ENCODE results near the gene SAP30L.
A peak's percentile ranks its signal among the peaks of the same experiment; 100 is the strongest.

Gene SAP30L

GRCh38 chr5:154480847-154481246, 35.0 kb downstream of the SAP30L start:
- DNase-seq (ENCODE audit: low read depth in 3 of 3): no peak

GRCh38 chr5:154481584-154482381, 36.0 kb downstream of the SAP30L start:
- DNase-seq (ENCODE audit: low read depth in 3 of 3): no peak

DNA sequence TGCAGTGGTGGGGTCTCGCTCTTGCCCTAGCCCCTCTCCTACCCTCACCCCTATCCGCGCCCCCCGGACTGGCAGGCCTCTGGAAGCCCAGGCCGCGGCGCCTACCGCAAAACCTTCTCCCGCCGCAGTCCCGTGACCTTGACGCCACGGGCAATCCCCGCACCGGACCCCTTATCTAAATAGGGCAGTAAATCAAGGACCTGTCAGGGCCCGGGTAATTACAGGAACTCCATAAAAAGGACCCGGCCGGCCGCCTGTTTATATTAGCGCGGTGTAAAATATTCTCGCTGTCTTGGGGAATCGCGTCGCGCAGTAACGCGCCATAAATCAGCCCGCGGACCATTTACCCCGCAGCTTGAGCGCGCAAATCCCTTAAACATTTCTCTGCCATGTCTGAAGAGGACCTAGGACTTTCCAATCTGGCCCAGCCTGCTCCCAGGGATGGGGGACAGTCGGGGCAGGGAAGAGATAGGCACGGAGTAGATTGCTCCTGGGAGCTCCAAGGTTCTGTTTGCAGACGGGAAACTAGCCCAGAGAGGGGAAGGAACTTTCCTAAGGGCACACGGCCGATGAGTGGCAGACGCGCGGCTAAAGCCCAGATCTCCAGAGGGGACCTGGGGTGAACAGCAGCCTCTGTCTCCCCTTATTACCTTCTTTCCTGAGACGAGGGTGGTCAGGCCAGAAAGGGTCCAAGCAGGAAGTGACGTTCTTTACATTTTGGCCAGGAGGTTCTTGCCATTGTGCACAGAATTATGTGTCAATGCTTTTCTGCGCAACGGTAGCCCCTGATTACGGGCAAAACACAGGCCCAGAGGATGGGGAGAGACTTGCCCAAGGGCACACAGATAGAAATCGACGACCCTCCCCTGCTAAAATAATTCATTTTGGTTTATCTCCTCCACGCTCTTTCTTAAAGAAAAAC, 37.0 kb downstream of the SAP30L start:
- DNase-seq (ENCODE audit: low read depth in 3 of 3): no peak

DNA sequence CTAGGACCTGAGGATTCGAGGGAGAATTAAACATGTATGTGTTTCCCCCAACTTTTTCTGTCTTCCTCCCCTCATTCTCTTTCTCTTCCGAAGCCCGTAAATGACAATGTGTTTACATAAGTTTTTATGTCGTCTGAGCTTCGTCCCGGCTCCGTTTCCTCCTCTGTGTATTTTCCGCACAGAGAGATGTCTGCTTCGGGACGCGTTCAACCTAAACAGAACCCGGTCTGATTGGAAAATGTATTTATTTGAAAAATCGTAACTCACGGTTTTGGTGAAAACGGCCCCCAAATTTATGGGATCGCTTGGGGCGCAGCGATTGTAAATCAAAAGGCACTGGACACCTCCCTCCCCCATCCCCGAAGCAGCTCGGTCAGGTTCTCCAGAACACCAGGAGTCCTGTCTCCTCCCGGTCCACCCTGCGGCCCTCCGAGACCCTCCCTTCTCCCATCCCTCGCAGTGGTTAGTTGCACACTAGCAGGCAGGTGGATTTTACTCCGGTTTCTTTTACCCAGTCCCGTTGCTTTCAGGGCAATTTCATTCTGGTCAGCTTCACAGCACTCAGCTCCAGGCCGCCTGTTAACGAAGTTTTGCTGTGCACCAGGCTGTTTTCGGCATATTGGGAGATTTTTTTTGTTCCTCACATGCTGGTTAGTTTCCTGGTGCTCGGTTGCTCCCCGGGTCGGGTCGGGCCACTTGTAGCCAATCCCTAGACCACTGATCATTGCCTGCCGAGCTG, 38.0 kb downstream of the SAP30L start:
- DNase-seq (ENCODE audit: low read depth in 3 of 3): no peak

GRCh38 chr5:154484393-154485095, 38.7 kb downstream of the SAP30L start:
- DNase-seq (ENCODE audit: low read depth in 3 of 3): no peak

- DNase-seq (ENCODE audit: low read depth in 3 of 3): no peak
Observed at GRCh38 chr5:154485096-154485491, 39.3 kb downstream of the SAP30L start.

DNA sequence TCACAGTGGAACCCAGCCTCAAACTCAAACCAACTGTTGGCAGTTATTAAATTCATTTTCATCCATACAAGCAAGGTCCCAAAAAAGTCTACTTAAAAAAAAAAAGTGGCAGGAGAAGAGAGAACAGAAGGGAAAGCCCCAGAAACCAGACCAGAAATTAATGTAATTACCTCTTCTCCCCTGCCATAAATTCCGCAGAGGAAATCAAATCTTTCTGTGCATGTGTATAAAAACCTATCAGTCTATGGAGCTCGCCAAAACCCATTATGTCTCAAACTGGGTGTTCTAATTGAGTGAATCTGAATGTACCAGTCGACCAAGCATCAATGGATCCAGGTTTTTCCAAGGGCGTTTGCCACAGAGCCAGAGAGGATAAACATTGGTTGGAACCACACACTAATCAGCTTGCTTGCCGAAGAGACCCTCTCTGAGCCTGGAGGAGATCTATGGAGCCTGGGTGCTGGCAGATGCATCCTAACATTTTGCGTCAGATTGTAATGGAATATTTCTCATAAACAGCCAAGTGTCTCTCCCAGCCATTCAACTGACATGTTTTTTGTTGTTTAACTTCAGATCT, 40.1 kb downstream of the SAP30L start:
- DNase-seq (ENCODE audit: low read depth in 3 of 3): no peak

- no peak for DNase-seq (ENCODE audit: low read depth in 3 of 3)
Observed at GRCh38 chr5:154486427-154486866, 40.6 kb downstream of the SAP30L start.

DNA sequence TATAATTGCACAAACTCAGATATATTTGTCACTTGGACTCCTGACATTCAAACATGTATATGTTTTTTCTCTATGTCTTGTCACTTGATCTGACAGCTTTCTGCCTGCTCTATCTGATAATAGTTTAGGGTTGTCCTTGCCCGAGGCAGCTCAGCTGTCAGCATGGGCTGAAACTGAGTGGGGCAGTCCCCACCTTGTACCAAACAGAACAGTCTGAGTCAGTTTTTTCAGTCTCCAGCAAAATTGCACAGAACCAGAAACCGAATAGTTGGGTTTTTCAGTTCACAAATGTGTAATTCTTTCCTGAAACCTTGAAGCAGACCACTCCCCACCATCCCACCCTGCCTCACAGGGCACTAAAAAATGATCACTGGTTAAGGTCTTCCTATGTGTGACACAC, 41.7 kb downstream of the SAP30L start:
- peak; percentile 36 to 62 (median 37) for DNase-seq (ENCODE audit: low read depth in 3 of 3)

DNA sequence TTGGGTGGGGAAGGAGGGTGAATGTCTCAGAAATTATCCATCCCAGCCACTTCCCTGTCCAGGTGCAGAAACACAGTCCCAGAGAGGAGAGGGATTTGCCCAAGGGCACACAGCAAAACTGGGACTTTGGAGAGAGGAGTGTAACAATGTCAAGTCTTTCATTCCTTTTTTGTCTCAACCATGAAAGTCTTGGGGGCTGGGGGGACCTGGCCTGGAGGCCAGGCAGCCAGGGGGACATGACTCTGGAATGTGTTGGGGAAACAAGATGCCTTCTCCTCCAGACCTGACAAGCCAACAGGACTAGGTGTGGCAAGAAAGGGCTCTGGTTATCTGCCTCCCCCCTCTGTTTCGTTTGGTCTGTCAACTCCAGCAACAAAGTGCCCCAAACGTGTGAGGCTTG, 46.1 kb downstream of the SAP30L start:
- no peak for DNase-seq (ENCODE audit: low read depth in 3 of 3)

GRCh38 chr5:154493274-154493673, 47.5 kb downstream of the SAP30L start:
- DNase-seq (ENCODE audit: low read depth in 3 of 3): no peak

DNA sequence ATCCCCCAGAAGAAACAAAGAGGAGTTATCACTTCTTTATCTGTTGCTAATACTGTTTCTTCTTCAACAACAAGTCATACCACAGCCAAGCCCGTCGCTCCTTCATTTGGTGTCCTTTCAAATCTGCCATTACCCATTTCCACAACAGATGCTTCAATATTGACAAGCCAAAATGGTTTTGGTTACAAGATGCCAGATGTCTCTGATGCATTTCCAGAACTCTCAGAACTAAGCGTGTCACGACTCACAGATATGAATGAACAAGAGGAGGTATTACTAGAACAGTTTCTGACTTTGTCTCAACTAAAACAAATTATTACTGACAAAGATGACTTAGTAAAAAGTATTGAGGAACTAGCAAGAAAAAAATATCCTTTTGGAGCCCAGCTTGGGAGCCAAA, 48.2 kb downstream of the SAP30L start:
- no peak for DNase-seq (ENCODE audit: low read depth in 3 of 3)

GRCh38 chr5:154498591-154498990, 52.8 kb downstream of the SAP30L start:
- DNase-seq (ENCODE audit: low read depth in 3 of 3): no peak

DNA sequence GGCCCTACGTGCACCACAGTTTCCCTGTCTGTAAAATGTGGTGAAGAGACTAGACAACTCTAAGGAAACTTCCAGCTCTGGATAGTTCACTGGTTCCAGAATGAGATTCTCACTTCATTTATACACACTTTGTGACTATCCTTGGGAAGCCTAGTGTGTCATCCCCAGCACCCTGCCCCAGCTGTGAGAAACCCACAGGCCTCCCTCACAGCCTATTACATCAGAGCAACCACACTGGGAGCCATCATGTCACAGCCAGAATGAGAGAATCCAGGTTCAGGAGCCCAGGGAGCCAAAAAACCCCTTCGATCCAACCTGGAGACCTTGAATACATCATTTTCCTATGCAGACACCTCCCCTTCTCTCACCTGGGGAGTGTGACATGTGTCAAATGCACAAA, 53.2 kb downstream of the SAP30L start:
- DNase-seq (ENCODE audit: low read depth in 3 of 3): no peak

DNA sequence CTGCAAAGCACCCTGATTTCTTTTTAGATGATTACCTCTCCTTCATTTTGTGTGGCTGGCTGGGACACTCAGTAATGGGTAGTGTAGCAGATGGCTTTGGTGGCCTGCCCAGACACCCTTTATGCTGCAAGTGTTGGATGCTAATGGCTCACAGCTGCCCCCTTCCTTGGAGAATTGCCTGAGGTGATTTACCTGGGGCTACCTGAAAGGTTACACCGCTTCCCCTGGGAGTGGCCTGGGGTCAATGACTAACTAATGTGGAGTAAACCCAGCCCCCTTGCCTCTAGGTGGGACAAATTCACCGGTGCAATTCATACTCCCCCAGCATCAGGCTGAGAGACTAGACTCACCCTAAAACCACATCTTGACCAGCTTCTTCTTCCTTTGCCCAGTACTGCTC, 55.8 kb downstream of the SAP30L start:
- DNase-seq (ENCODE audit: low read depth in 3 of 3): no peak

GRCh38 chr5:154502180-154502579, 56.4 kb downstream of the SAP30L start:
- no peak for DNase-seq (ENCODE audit: low read depth in 3 of 3)

- DNase-seq (ENCODE audit: low read depth in 3 of 3): no peak
Observed at GRCh38 chr5:154503698-154504039, 57.9 kb downstream of the SAP30L start.

DNA sequence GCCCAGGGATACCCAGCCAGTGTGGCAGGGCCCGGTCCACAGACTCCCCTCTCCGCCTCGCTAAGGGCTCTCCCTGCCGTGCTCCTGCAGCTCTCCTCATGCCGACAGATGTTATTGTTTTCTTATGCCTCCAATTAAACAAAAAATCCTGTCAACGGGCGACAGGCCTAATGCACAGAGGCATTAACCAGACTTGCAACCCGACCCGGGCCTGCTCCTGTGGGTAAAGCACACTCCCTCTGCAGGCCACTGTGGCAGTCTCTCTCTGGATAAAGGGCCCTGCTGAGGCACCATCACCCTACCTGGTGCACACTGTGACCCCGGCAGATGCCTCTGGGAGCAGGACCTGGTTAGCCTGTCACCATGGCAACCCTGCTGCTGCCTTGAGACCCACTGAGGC, 59.8 kb downstream of the SAP30L start:
- no peak for DNase-seq (ENCODE audit: low read depth in 3 of 3)

GRCh38 chr5:154506049-154506715, 60.4 kb downstream of the SAP30L start:
- DNase-seq (ENCODE audit: low read depth in 3 of 3): no peak

- DNase-seq (ENCODE audit: low read depth in 3 of 3): no peak
Observed at GRCh38 chr5:154506716-154507080, 60.9 kb downstream of the SAP30L start.

- no peak for DNase-seq (ENCODE audit: low read depth in 3 of 3)
Observed at GRCh38 chr5:154508114-154508513, 62.3 kb downstream of the SAP30L start.
